PC-3 (cell line): Measurements from ENCODE around the gene HYOU1. TPM values are rescaled to one million over a fixed set of nuclear protein-coding genes. Genes with fewer than 3 reads are reported as not detected.

ENCODE experiments used
- ATAC-seq: fragments of 200-7000 bp; cut with Tn5 transposase; 2 replicates; pipeline ENCODE4 v1.9.1; 2020; ENCODE audit warnings: mild to moderate bottlenecking, moderate library complexity
- BruUV-seq: library from RNA; stranded (reverse); fragments of 400-500 nt; replicated peaks from 2 replicates; lab custom pipeline; 2021; lab: Mats Ljungman, UMichigan
- CTCF ChIA-PET: fragments of 300-600 bp; sonication (Branson Sonifier 250); formaldehyde crosslinking; loops from one replicate; lab custom pipeline; 2022; ENCODE audit warnings: antibody characterized with exemption; lab: Charles Lee
- POLR2A ChIA-PET: fragments of 300-600 bp; sonication (Branson Sonifier 250); formaldehyde crosslinking; loops from one replicate; lab custom pipeline; 2022; ENCODE audit warnings: antibody characterized with exemption; ENCODE audit not compliant: unreplicated experiment; lab: Charles Lee
- DNase-seq: peaks from one replicate; pipeline ENCODE4 v3.0.0-alpha.2; 2015
- H2AFZ ChIP-seq: fragments of 300-600 bp; sonication (generic); 2 replicates; pipeline ENCODE4 v1.6.0; 2016; ENCODE audit warnings: antibody characterized with exemption, low read length
- H3F3A ChIP-seq: fragments of 300-600 bp; sonication (generic); one replicate; pipeline ENCODE4 v1.6.0; 2017; ENCODE audit warnings: antibody characterized with exemption, low read length, control low read depth, mild to moderate bottlenecking; ENCODE audit not compliant: unreplicated experiment
- H3K27ac ChIP-seq: fragments of 300-600 bp; sonication (generic); 2 replicates; pipeline ENCODE4 v1.5.1; 2016; ENCODE audit warnings: mild to moderate bottlenecking, low read length
- H3K27me3 ChIP-seq: fragments of 300-600 bp; sonication (generic); 2 replicates; pipeline ENCODE4 v1.6.1; 2016; ENCODE audit warnings: low read length, mixed read lengths
- H3K36me3 ChIP-seq: fragments of 300-600 bp; sonication (generic); 2 replicates; pipeline ENCODE4 v1.6.1; 2016; ENCODE audit warnings: low read depth, mixed run types, low read length, mixed read lengths
- H3K4me1 ChIP-seq: fragments of 300-600 bp; sonication (generic); 2 replicates; pipeline ENCODE4 v1.5.1; 2016; ENCODE audit warnings: low read length; ENCODE audit not compliant: insufficient read depth
- H3K4me2 ChIP-seq: fragments of 300-600 bp; sonication (generic); 2 replicates; pipeline ENCODE4 v1.6.0; 2016; ENCODE audit warnings: low read length
- H3K4me3 ChIP-seq: fragments of 300-600 bp; sonication (generic); 2 replicates; pipeline ENCODE4 v1.5.1; 2016; ENCODE audit warnings: mild to moderate bottlenecking, low read length, mixed read lengths
- H3K79me2 ChIP-seq: fragments of 300-600 bp; sonication (generic); 2 replicates; pipeline ENCODE4 v1.6.1; 2017; ENCODE audit warnings: low read length, mixed read lengths
- H3K9ac ChIP-seq: fragments of 300-600 bp; sonication (generic); 2 replicates; pipeline ENCODE4 v1.6.0; 2016; ENCODE audit warnings: mild to moderate bottlenecking, low read length
- H3K9me2 ChIP-seq: fragments of 300-600 bp; sonication (generic); replicated peaks from 2 replicates; pipeline ENCODE4 v1.6.1; 2016; ENCODE audit warnings: mixed run types, low read length, mixed read lengths
- H3K9me3 ChIP-seq: fragments of 300-600 bp; sonication (generic); 2 replicates; pipeline ENCODE4 v1.6.1; 2016; ENCODE audit warnings: low read length, mixed read lengths
- H4K20me1 ChIP-seq: fragments of 300-600 bp; sonication (generic); 2 replicates; pipeline ENCODE4 v1.6.1; 2016; ENCODE audit warnings: low read length, mixed read lengths
- CTCF ChIP-seq: fragments of 300-600 bp; sonication (generic); conservative IDR thresholded peaks from 2 replicates; pipeline ENCODE4 v1.5.1; 2017; ENCODE audit warnings: antibody characterized with exemption, low read depth, mild to moderate bottlenecking, low read length
- EZH2 ChIP-seq: fragments of 300-600 bp; sonication (generic); IDR thresholded peaks from one replicate; pipeline ENCODE4 v1.6.1; 2017; ENCODE audit warnings: antibody characterized with exemption, mild to moderate bottlenecking, low read length; ENCODE audit not compliant: unreplicated experiment
- EZH2phosphoT487 ChIP-seq: fragments of 300-600 bp; sonication (generic); IDR thresholded peaks from 2 replicates; pipeline ENCODE4 v1.6.1; 2018; ENCODE audit warnings: mild to moderate bottlenecking, antibody characterized with exemption, low read length, borderline replicate concordance
- intact Hi-C: fragments of 100-400 bp; cut with micrococcal nuclease; formaldehyde crosslinking; loops from 2 replicates; pipeline ENCODE4 v1.9.0; 2023
- total RNA-seq: library from RNA; depleted of rRNA; stranded (reverse); fragments of >200 nt; gene quantifications from 2 replicates; pipeline ENCODE4 v1.2.3, GENCODE V29; 2014

The HYOU1 gene
- total RNA-seq, 1 experiment from 2014 or later, result 168 TPM

DNA sequence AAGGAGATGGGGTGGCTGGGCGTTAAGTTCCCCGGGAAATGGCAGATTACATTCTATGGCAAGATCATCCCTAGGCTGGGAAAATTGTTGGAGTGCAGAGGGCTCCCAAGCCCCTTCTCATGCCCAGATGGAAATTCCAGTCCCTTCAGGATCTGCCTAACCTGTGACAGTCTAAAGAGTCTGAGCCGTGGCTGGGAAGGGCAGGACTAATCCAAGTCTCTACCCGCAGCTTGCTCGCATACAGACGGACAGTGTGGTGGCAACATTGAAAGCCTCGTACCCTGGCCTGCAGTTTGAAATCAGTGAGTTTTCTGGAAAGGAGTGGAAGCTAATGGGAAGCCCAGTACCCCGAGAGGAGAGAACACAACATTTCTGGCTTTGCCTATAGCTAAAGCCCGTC, 31.4 kb upstream of the HYOU1 start:
- DNase-seq (no peak), ATAC-seq (no peak)
- Histone ChIP-seq H3K9me3 (no peaks in the 10 kb centered on the region), H3K36me3 (peaks cover 13% of the 10 kb centered on the region), H3K4me3 (no peak overlapping the region), H3K9ac (no peak overlapping the region), H3K4me1 (peaks cover 36% of the 10 kb centered on the region), H3K9me2 (no peaks in the 10 kb centered on the region), H3K79me2 (peaks cover 39% of the 10 kb centered on the region), H4K20me1 (peaks cover 14% of the 10 kb centered on the region), H3K27ac (no peak overlapping the region), H3F3A (peaks cover 12% of the 10 kb centered on the region), H3K27me3 (no peaks in the 10 kb centered on the region), H2AFZ (no peak overlapping the region), H3K4me2 (no peak overlapping the region)
- ChIA-PET POLR2A (no interaction called here), CTCF (no interaction called here)
- TF ChIP-seq CTCF (no peak), EZH2phosphoT487 (no peak), EZH2 (no peak)
- intact Hi-C loops, result no loop called here
- BruUV-seq, result no TSS peak

DNA sequence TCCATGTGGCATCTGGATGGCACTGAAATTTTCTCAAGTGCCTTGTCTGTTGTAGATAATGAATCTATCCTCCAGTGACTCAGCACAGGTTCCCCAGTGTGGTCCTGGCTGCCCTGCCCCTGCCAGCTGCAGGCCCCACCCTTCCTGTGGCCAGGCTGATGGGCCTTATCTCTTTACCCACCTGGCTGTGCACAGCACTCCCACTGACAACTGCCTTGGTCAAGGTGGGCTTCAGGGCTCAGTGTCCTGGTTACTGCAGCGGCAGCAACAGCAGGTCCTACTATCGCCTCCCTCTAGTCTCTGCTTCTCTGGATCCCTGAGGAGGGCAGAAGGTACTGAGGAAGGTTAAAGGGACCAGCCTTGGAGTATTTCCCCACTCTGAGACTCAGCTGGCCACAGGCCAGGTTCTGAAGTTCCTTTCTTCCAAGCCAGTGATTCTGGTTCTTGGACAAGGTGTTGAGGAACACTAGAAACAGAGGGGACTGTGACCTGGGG, 30.8 kb upstream of the HYOU1 start:
- DNase-seq (peak; percentile 52), ATAC-seq (peak; percentile 6; the same call in 1 of the 2 replicates)
- intact Hi-C loops, result no loop called here
- BruUV-seq, result no TSS peak
- H3K36me3 ChIP-seq, result peaks cover 7% of the 10 kb centered on the region; the same call in 1 of the 2 replicates
- H3K27me3 ChIP-seq, result no peaks in the 10 kb centered on the region
- TF ChIP-seq EZH2 (no peak), CTCF (no peak), EZH2phosphoT487 (no peak)
- peaks cover 8% of the 10 kb centered on the region for H4K20me1 ChIP-seq
- peaks cover 33% of the 10 kb centered on the region for H3K79me2 ChIP-seq
- H3K9ac ChIP-seq, result no peak overlapping the region
- H2AFZ ChIP-seq, result no peak overlapping the region
- H3K9me3 ChIP-seq, result no peaks in the 10 kb centered on the region
- no peaks in the 10 kb centered on the region for H3K9me2 ChIP-seq
- ChIA-PET POLR2A (no interaction called here), CTCF (no interaction called here)
- peaks cover 30% of the 10 kb centered on the region for H3K4me1 ChIP-seq
- peak overlapping the region; percentile 58 for H3K4me2 ChIP-seq
- no peak overlapping the region for H3K4me3 ChIP-seq
- H3K27ac ChIP-seq, result peak overlapping the region; percentile 16
- peaks cover 8% of the 10 kb centered on the region for H3F3A ChIP-seq

- Histone ChIP-seq H3K4me1 (peaks cover 23% of the 10 kb centered on the region), H3K27ac (peak overlapping the region; percentile 16), H3K27me3 (no peaks in the 10 kb centered on the region), H3F3A (peaks cover 8% of the 10 kb centered on the region), H3K4me3 (no peak overlapping the region), H3K36me3 (peaks cover 5% of the 10 kb centered on the region; the same call in 1 of the 2 replicates), H2AFZ (no peak overlapping the region), H3K79me2 (peaks cover 26% of the 10 kb centered on the region), H3K4me2 (peak overlapping the region; percentile 58), H4K20me1 (peaks cover 1% of the 10 kb centered on the region; the same call in 1 of the 2 replicates), H3K9me3 (no peaks in the 10 kb centered on the region), H3K9me2 (no peaks in the 10 kb centered on the region), H3K9ac (no peak overlapping the region)
- TF ChIP-seq EZH2, result no peak
- TF ChIP-seq CTCF, result no peak
- no peak for TF ChIP-seq EZH2phosphoT487
- ChIA-PET CTCF (no interaction called here), POLR2A (no interaction called here)
- intact Hi-C loops, result no loop called here
- ATAC-seq, result no peak
- no peak for DNase-seq
- no TSS peak for BruUV-seq
These were observed 30.1 kb upstream of the HYOU1 start for GRCh38 chr11:119087123-119087522.
